T-helper 2 cell treated with Interferon-gamma antibody and Interleukin-4, amounts not matched to agents 5 μg/mL and 100 μg/mL, for 36 hours (primary cell): Measurements from ENCODE around the gene NXPH2.

Experiments
- DNase-seq: peaks from one replicate; pipeline ENCODE4 v3.0.0; 2021; ENCODE audit warnings: low spot score
- H3K27ac Mint-ChIP-seq: one replicate; pipeline ENCODE4 v1.8.0; 2021; ENCODE audit warnings: mild to moderate bottlenecking, mixed read lengths
- H3K27me3 Mint-ChIP-seq: one replicate; pipeline ENCODE4 v1.8.0; 2021; ENCODE audit warnings: low read depth, mixed read lengths
- H3K36me3 Mint-ChIP-seq: one replicate; pipeline ENCODE4 v1.8.0; 2021; ENCODE audit warnings: low read depth, mixed read lengths
- H3K4me1 Mint-ChIP-seq: one replicate; pipeline ENCODE4 v1.8.0; 2021; ENCODE audit warnings: low read depth, mixed read lengths
- H3K4me3 Mint-ChIP-seq: one replicate; pipeline ENCODE4 v1.8.0; 2022; ENCODE audit warnings: mild to moderate bottlenecking, moderate library complexity, mixed read lengths
- H3K9me3 Mint-ChIP-seq: one replicate; pipeline ENCODE4 v1.8.0; 2021; ENCODE audit warnings: mixed read lengths

The NXPH2 gene

DNA sequence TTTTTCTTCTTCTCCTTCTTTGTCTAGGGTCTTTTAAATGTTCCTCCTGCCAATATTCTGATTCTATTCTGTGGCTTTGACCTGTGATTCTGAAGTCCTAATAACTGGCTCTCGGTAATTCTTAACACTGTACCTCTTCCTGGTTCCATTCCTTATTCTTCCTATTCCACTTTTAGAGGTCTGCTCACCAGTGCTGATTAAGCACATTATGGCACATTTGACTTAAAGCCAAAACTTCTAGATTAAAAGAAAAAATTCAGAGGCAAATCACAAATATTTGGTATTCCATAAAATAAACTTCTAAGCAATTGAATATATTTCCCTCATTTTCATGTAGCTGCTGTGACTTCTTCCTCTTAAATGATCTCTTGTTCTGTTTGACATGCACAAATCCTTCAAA is 47.5 kb downstream of the NXPH2 start:
- DNase-seq: no peak
- no peak overlapping the region for H3K4me3 Mint-ChIP-seq
- H3K4me1 Mint-ChIP-seq: no peaks in the 10 kb centered on the region
- H3K27ac Mint-ChIP-seq: no peak overlapping the region
- H3K9me3 Mint-ChIP-seq: peaks cover 25% of the 10 kb centered on the region
- H3K27me3 Mint-ChIP-seq: no peaks in the 10 kb centered on the region
- H3K36me3 Mint-ChIP-seq: no peaks in the 10 kb centered on the region

DNA sequence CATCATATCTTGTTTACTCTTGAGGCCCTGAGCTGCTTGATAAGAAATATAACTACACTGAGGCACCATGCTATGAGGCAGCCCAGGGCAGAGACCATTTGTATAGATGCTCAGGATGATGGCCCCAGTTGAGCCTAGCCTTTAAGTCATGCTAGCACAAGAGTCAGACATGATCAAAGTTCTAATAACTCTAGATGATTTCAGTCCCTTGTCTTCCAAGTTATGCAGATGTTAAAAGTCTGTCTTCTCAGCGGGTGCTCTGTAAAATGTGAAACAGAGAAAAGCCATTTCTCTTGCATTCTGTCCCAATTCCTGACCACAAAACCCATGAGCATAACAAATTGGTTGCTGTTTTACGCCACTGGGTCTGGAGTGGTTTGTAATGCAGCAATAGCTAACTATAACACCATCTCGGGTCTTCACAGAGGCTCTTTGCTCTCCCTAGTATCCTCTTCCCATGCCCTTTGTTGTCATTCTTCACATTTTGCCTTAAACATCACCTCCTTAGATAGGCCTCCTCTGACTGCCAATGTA is 49.6 kb downstream of the NXPH2 start:
- H3K27me3 Mint-ChIP-seq: no peaks in the 10 kb centered on the region
- H3K4me1 Mint-ChIP-seq: no peaks in the 10 kb centered on the region
- peaks cover 15% of the 10 kb centered on the region for H3K9me3 Mint-ChIP-seq
- H3K4me3 Mint-ChIP-seq: no peak overlapping the region
- H3K36me3 Mint-ChIP-seq: no peaks in the 10 kb centered on the region
- H3K27ac Mint-ChIP-seq: no peak overlapping the region
- no peak for DNase-seq

DNA sequence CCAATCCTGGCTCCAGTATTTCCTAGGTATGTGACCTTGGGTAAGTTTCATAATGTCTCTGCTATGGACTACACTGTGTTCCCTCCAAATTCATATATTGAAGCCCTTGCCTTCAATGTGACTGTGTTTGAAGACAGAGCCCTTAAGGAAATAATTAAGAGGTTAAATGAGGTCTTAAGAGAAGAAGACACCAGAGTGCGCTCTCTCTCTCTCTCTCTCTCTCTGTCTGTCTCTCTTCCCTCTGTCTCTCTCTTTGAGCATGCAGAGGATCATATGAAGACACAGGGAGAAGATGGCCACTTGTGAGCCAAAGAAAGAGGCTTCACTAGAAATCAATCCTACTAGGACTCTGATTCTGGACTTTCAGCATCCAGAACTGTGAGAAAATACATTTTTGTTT is 52.2 kb downstream of the NXPH2 start:
- no peak overlapping the region for H3K4me3 Mint-ChIP-seq
- H3K36me3 Mint-ChIP-seq: no peaks in the 10 kb centered on the region
- no peak overlapping the region for H3K27ac Mint-ChIP-seq
- DNase-seq: no peak
- no peaks in the 10 kb centered on the region for H3K4me1 Mint-ChIP-seq
- H3K27me3 Mint-ChIP-seq: no peaks in the 10 kb centered on the region
- no peaks in the 10 kb centered on the region for H3K9me3 Mint-ChIP-seq

DNA sequence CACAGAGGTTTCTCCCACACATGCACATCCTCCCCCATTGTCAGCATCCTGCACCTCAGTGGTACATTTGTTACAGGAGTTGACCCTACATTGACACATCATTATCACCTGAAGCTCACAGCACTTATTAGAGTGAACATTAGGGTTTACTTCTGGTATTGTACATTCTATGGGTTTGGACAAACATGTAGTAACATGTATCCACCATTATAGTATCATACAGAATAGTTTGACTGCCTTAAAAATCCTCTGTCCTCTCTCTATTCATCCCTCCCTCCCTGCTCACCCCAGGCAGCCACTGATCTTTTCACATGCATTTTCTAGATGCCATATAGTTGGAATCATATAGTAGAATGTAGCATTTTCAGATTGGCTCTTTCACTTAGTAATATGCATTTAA is 53.5 kb downstream of the NXPH2 start:
- Mint-ChIP-seq H3K36me3 (no peaks in the 10 kb centered on the region), H3K27me3 (no peaks in the 10 kb centered on the region), H3K4me1 (no peaks in the 10 kb centered on the region), H3K27ac (no peak overlapping the region), H3K4me3 (no peak overlapping the region), H3K9me3 (no peaks in the 10 kb centered on the region)
- DNase-seq: no peak

DNA sequence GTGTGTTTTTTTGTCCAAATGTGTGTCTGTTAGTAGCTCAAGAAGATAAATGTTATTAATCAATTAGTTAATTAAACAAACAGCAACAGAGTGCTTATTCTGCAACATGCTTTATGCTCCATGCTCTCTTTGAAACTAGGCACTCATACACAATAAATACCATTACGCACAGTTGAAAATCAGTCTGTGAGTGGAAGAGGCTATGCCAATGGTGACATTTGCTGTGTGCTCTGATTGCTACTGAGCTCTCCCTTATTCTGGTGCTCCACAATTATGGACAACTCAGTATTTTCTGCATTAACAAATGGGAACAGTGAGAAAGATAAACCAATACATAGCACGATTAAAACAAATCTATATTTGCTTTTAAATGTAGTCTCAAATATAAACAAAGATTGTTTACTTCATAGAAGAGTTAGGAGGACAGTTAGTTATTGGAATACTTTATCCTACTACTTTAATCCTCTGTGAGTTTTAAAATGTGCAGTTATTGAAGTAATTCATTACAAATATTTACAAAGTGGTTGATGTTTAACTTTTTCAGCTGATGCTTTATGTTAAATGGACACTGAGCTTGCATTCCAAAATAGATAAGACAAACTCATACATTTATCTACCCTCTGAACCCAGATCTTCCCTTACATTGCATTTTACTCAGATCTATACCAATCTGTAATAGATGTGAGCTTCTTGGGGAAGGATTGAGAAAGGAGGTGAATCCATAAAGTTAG is 55.3 kb downstream of the NXPH2 start:
- H3K27ac Mint-ChIP-seq: no peak overlapping the region
- no peak overlapping the region for H3K4me3 Mint-ChIP-seq
- no peaks in the 10 kb centered on the region for H3K27me3 Mint-ChIP-seq
- H3K36me3 Mint-ChIP-seq: no peaks in the 10 kb centered on the region
- no peak for DNase-seq
- H3K9me3 Mint-ChIP-seq: no peaks in the 10 kb centered on the region
- H3K4me1 Mint-ChIP-seq: no peaks in the 10 kb centered on the region

DNA sequence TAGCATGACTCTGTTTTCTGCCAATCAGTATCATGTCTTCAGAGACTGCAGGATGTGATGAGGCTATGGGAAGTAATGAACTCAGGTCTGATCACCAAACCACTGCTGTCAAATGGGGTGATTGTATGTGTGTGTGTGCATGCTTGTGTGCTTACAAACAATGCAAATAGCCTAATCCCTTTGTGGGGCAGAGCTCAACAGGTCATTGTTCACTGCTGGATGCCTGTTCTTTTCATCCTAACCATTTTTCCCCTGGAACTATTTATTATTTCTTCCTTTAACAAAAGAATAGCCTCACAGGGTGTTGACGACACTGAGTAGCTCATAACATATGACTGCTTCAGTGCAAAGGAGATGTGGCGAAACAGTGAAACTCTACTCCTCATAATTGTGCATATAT is 55.9 kb downstream of the NXPH2 start:
- DNase-seq: no peak
- H3K36me3 Mint-ChIP-seq: no peaks in the 10 kb centered on the region
- no peaks in the 10 kb centered on the region for H3K27me3 Mint-ChIP-seq
- no peaks in the 10 kb centered on the region for H3K4me1 Mint-ChIP-seq
- H3K4me3 Mint-ChIP-seq: no peak overlapping the region
- no peaks in the 10 kb centered on the region for H3K9me3 Mint-ChIP-seq
- H3K27ac Mint-ChIP-seq: no peak overlapping the region

DNA sequence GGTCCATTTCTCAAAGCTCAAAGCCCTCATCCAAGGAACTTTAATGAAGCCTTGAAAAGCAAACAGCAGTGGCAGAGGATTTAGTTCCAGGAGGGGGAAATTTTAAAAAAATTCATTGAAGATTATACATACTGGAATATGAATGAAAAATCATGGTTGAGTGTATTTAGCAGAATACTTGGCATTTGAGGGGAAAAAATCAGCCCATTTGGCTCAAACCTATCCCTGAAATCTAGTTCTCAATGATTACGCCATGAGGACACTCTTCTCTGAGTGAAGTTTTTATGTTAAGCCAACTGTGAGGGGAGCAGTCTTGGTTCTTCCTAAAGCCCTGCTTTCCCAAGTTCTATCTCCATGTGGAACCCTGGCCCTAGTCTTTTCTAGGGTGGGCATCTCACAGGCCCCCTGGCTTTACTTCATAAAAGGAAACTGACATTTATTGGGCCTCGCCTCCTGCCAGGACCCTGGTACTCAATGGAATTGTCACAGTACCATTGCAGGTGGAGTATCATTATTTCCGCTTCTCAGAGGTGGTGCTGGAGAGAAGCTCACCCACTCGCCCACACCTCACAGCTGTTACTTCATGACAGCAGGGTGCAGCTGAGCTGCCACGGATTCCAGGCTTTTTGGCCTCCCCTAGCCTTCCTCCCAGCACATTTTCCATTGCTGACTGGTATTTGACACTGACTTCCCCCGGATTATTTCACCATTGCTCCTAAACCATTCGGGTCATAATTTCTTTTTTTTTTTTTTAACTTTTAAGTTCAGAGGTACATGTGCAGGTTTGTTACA is 56.8 kb downstream of the NXPH2 start:
- Mint-ChIP-seq H3K9me3 (no peaks in the 10 kb centered on the region), H3K4me3 (no peak overlapping the region), H3K27ac (no peak overlapping the region), H3K27me3 (no peaks in the 10 kb centered on the region), H3K36me3 (no peaks in the 10 kb centered on the region), H3K4me1 (no peaks in the 10 kb centered on the region)
- no peak for DNase-seq

DNA sequence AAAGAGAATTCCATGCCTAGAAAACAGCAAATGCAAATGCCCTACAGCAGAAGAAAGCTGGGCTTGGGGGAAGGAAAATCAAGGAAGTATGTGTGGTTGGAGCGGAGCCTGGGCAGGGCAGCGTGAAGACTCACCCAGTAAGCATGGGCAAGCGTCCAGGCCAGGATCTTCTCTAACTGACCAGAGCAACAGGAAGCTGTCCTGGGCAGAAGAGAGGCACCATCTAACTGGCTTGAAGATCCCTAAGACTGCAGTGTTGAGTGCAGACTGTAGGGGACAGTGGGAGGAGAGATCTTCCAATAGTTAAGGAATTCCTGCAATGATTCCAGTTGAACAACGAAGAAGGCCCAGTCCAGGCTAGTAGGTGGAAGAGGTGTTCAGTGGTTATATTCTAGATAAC is 57.9 kb downstream of the NXPH2 start:
- Mint-ChIP-seq H3K4me1 (no peaks in the 10 kb centered on the region), H3K36me3 (no peaks in the 10 kb centered on the region), H3K27me3 (no peaks in the 10 kb centered on the region), H3K27ac (no peak overlapping the region), H3K4me3 (no peak overlapping the region), H3K9me3 (no peaks in the 10 kb centered on the region)
- DNase-seq: no peak

DNA sequence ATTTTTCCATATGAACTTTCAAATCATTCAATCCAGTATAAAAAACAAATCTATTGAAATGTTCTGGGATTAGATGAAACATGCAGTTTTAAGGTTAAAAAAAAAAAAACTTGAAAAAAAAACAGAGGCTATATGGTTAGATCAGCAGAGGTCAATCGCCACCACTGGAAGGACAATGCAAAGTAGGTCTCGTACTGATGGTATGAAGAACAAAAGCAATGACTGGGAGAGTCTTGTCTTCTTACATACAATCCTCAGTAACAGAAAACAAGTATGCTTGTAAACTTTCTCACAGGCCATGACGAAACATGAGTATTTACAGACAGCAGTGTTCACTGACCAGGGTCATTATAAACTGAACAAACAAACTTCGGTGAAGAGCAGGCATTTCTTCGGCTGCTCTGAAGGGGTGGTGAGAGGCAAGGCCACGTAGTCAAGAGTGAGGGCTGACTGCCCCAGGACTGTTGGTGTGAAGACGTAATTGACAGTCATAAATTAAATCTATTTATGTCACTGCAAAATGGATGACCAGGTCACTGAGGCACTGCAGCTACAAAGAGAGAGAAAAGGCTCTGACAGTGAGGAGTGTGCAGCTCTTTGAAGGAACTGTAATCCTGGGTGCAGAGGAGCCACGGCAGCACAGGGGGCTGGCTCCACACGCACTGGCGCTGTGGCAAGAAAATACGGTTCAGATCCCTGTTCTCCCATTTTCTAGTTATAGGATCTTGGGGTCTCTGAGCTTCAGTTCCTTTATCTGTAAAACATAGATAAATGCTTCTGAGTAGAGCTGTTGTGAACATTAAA is 60.0 kb downstream of the NXPH2 start:
- H3K36me3 Mint-ChIP-seq: no peaks in the 10 kb centered on the region
- no peak for DNase-seq
- no peak overlapping the region for H3K4me3 Mint-ChIP-seq
- no peaks in the 10 kb centered on the region for H3K27me3 Mint-ChIP-seq
- no peaks in the 10 kb centered on the region for H3K9me3 Mint-ChIP-seq
- H3K27ac Mint-ChIP-seq: no peak overlapping the region
- no peaks in the 10 kb centered on the region for H3K4me1 Mint-ChIP-seq

DNA sequence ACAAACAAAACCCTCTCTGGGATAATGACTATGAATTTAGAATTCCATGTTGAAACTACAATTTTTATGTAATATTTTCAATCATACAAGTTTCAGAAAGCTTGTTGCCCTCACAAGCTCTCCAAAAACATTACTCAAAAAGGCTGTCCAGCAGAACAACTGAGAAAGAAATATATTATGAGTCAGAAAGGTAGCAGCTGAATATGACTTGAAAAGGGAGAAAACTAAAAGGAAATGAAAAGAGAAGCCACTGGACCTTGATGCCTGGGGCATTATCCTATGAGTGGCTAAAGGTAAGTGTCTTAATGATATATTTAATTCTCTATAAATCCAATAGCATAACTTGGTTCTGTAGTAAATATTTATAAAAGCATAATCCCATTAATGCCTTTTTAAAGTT is 61.8 kb downstream of the NXPH2 start:
- no peaks in the 10 kb centered on the region for H3K27me3 Mint-ChIP-seq
- H3K4me1 Mint-ChIP-seq: no peaks in the 10 kb centered on the region
- H3K4me3 Mint-ChIP-seq: no peak overlapping the region
- no peaks in the 10 kb centered on the region for H3K36me3 Mint-ChIP-seq
- H3K27ac Mint-ChIP-seq: no peak overlapping the region
- DNase-seq: no peak
- no peaks in the 10 kb centered on the region for H3K9me3 Mint-ChIP-seq

DNA sequence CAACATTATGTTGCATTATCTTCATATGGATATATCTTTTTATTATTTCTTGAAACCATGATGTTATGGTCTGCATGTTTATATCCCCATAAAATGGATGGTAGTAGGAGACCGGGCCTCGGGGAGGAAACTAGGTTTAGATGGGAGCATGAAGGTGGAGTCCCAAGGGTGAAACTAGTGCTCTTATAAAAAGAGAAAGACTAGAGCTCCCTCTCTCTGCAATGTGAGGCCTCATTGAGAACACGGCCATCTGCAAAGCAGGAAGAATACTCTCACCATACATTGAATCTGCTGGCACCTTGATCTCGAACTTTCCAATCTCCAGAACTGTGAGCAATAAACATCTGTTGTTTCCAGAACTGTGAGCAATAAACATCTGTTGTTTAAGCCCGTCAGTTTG is 64.0 kb downstream of the NXPH2 start:
- no peak overlapping the region for H3K27ac Mint-ChIP-seq
- no peaks in the 10 kb centered on the region for H3K9me3 Mint-ChIP-seq
- no peaks in the 10 kb centered on the region for H3K4me1 Mint-ChIP-seq

DNA sequence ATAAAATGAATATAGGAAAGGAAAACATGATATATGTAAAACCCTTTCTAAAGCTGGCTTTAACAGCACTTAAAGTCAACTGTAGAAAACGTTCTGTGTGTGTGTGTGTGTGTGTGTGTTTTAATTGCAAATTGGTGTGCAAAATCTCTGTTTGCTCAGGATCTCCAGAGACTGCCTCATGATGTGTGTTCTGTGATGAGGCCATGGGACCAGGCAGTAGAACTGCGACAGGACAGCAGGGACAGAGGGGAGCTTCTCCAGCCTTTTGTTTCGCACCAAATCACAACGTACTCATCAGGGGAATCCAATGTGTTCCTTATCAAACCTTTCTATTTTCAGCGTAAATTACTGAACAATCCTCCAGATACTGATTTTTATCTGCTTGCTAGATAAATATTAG is 66.7 kb downstream of the NXPH2 start:
- no peak overlapping the region for H3K4me3 Mint-ChIP-seq
- no peak for DNase-seq
- H3K27ac Mint-ChIP-seq: no peak overlapping the region
- no peaks in the 10 kb centered on the region for H3K36me3 Mint-ChIP-seq
- H3K27me3 Mint-ChIP-seq: peaks cover 4% of the 10 kb centered on the region
- H3K9me3 Mint-ChIP-seq: no peaks in the 10 kb centered on the region
- H3K4me1 Mint-ChIP-seq: no peaks in the 10 kb centered on the region

More for the DNA sequence above, 64.0 kb downstream of the NXPH2 start:
- Mint-ChIP-seq H3K4me3 (no peak overlapping the region), H3K27me3 (no peaks in the 10 kb centered on the region), H3K36me3 (no peaks in the 10 kb centered on the region)
- no peak for DNase-seq

DNA sequence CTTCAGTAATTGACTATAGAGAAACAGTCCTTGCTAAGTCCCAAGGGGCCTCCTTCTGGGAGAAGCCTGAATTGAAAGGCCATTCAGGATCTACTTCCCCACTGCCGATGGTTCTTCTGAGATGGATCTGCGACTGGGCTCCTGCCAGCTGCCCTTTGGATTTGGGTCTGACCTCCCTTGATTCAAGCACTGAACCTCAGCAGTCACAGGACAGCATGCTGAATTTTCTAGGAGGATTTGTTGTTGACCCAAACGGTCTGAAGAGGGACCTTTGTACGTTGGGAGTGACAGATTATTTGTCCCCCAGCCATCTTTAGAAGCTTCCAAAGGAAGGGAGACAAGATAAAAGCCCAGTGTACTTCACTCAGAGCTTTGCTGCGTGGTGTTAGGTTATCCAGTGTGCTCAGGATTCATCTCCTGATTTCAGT is 67.1 kb downstream of the NXPH2 start:
- Mint-ChIP-seq H3K36me3 (no peaks in the 10 kb centered on the region), H3K4me3 (no peak overlapping the region), H3K4me1 (no peaks in the 10 kb centered on the region), H3K27ac (no peak overlapping the region), H3K9me3 (no peaks in the 10 kb centered on the region), H3K27me3 (peaks cover 4% of the 10 kb centered on the region)
- no peak for DNase-seq
